Activated CD8-positive, alpha-beta memory T cell treated with anti-CD3 and anti-CD28 coated beads, Interleukin-2, amount 50 U/mL, for 24 hours (primary cell): ENCODE data around the gene NOD1.
"Not testable (repeated sequence)": the region's sequence is repeated elsewhere in the genome, so short reads cannot be mapped to it uniquely, and the experiment has no call there.

Source experiments
- DNase-seq: peaks from one replicate; pipeline ENCODE4 v3.0.0-alpha.2; 2020; ENCODE audit errors: extremely low read depth

The NOD1 gene

GRCh38 chr7:30412782-30413504 lies 65.6 kb downstream of the NOD1 start:
- DNase-seq: no peak

GRCh38 chr7:30411897-30412296 lies 66.7 kb downstream of the NOD1 start:
- DNase-seq: no peak

- DNase-seq: no peak
These were observed 67.4 kb downstream of the NOD1 start for GRCh38 chr7:30411173-30411572.

- no peak for DNase-seq
These were observed 71.7 kb downstream of the NOD1 start for GRCh38 chr7:30406664-30407425.

GRCh38 chr7:30405179-30405578 lies 73.4 kb downstream of the NOD1 start:
- no peak for DNase-seq

GRCh38 chr7:30403477-30403876 lies 75.1 kb downstream of the NOD1 start:
- DNase-seq: no peak

GRCh38 chr7:30396389-30396788 lies 82.2 kb downstream of the NOD1 start:
- no peak for DNase-seq

GRCh38 chr7:30395676-30396075 lies 82.9 kb downstream of the NOD1 start:
- no peak for DNase-seq

GRCh38 chr7:30391806-30392205 lies 86.8 kb downstream of the NOD1 start:
- no peak for DNase-seq

GRCh38 chr7:30390736-30391636 lies 87.6 kb downstream of the NOD1 start:
- no peak for DNase-seq

- DNase-seq: no peak
These were observed 88.8 kb downstream of the NOD1 start for GRCh38 chr7:30389791-30390190.

- DNase-seq: no peak
These were observed 96.0 kb downstream of the NOD1 start for GRCh38 chr7:30382607-30383006.

- DNase-seq: not testable (repeated sequence)
These were observed 97.8 kb downstream of the NOD1 start for GRCh38 chr7:30380824-30381223.

GRCh38 chr7:30380294-30380693 lies 98.3 kb downstream of the NOD1 start:
- DNase-seq: no peak

- DNase-seq: no peak
These were observed 98.8 kb downstream of the NOD1 start for GRCh38 chr7:30379741-30380140.

GRCh38 chr7:30379131-30379530 lies 99.5 kb downstream of the NOD1 start:
- no peak for DNase-seq

GRCh38 chr7:30378275-30378674 lies 100.3 kb downstream of the NOD1 start:
- DNase-seq: no peak
